HCT116 (cell line): ENCODE data around the gene ARL6IP1.
"Not testable (repeated sequence)": the region's sequence is repeated elsewhere in the genome, so short reads cannot be mapped to it uniquely, and the experiment has no call there.

Experiments used
- CEBPB ChIP-seq: IDR thresholded peaks from 2 replicates; pipeline ENCODE4 v1.6.1; 2012; ENCODE audit warnings: low read depth
- EGR1 ChIP-seq: IDR thresholded peaks from 2 replicates; pipeline ENCODE4 v1.6.1; 2012; ENCODE audit warnings: low read depth
- EZH2 ChIP-seq: fragments of 200-600 bp; sonication (generic); IDR thresholded peaks from 2 replicates; pipeline ENCODE4 v1.6.1; 2017; ENCODE audit warnings: antibody characterized with exemption, mixed run types
- POLR2A ChIP-seq: IDR thresholded peaks from 2 replicates; pipeline ENCODE4 v1.7.0; 2011; ENCODE audit warnings: borderline replicate concordance; ENCODE audit not compliant: insufficient read depth, insufficient read length; ENCODE audit errors: extremely low read depth
- POLR2AphosphoS5 ChIP-seq: IDR thresholded peaks from 2 replicates; pipeline ENCODE4 v1.6.1; 2011; ENCODE audit warnings: mild to moderate bottlenecking, low read depth, low read length, moderate library complexity
- TF ChIP-seq, protein P1 (sequence below), 3 experiments: fragments of 200-600 bp in 1 of 3; sonication (generic) in 1 of 3; IDR thresholded peaks in 2 of 3; conservative IDR thresholded peaks in 1 of 3; 2 replicates each; pipeline ENCODE4 v1.5.1; 2012 to 2017; ENCODE audit warnings: low read depth in 2 of 3, low read length in 2 of 3, antibody characterized with exemption in 1 of 3, borderline replicate concordance in 1 of 3, control low read depth in 1 of 3, mild to moderate bottlenecking in 1 of 3, mixed read lengths in 1 of 3, mixed run types in 1 of 3, moderate library complexity in 1 of 3; ENCODE audit not compliant: insufficient read depth in 1 of 3
- TF ChIP-seq, protein P2 (sequence below): IDR thresholded peaks from 2 replicates; pipeline ENCODE4 v1.6.1; 2012; ENCODE audit warnings: low read depth

DNA sequence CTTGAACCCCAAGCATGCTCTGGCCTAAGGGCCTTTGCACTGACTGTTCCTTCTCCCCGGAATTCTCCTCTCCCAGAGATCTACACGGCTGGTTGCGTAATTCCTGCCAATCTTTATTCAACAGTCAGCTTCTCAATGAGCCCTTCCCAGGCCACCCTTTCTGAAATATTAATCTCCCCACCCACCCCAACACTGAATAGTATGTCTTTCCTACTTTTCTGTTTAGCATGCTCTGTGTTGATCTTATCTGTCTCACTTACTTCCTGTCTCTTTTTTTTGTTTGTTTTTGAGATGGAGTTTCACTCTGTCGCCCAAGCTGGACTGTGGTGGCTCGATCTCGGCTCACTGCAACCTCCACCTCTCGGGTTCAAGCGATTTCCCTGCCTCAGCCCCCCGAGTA lies 44.7 kb downstream of the ARL6IP1 start:
- TF ChIP-seq, protein P1, sequence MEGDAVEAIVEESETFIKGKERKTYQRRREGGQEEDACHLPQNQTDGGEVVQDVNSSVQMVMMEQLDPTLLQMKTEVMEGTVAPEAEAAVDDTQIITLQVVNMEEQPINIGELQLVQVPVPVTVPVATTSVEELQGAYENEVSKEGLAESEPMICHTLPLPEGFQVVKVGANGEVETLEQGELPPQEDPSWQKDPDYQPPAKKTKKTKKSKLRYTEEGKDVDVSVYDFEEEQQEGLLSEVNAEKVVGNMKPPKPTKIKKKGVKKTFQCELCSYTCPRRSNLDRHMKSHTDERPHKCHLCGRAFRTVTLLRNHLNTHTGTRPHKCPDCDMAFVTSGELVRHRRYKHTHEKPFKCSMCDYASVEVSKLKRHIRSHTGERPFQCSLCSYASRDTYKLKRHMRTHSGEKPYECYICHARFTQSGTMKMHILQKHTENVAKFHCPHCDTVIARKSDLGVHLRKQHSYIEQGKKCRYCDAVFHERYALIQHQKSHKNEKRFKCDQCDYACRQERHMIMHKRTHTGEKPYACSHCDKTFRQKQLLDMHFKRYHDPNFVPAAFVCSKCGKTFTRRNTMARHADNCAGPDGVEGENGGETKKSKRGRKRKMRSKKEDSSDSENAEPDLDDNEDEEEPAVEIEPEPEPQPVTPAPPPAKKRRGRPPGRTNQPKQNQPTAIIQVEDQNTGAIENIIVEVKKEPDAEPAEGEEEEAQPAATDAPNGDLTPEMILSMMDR (IDR thresholded peaks at IDR 0.05 in 2 of 3, conservative IDR thresholded peaks at IDR 0.05 in 1 of 3; ENCODE audit: borderline replicate concordance in 1 of 3, insufficient read depth in 1 of 3, low read depth in 2 of 3, low read length in 2 of 3): not testable (repeated sequence)
- TF ChIP-seq EZH2, POLR2A, POLR2AphosphoS5, CEBPB, EGR1: not testable (repeated sequence)
- TF ChIP-seq, protein P2, sequence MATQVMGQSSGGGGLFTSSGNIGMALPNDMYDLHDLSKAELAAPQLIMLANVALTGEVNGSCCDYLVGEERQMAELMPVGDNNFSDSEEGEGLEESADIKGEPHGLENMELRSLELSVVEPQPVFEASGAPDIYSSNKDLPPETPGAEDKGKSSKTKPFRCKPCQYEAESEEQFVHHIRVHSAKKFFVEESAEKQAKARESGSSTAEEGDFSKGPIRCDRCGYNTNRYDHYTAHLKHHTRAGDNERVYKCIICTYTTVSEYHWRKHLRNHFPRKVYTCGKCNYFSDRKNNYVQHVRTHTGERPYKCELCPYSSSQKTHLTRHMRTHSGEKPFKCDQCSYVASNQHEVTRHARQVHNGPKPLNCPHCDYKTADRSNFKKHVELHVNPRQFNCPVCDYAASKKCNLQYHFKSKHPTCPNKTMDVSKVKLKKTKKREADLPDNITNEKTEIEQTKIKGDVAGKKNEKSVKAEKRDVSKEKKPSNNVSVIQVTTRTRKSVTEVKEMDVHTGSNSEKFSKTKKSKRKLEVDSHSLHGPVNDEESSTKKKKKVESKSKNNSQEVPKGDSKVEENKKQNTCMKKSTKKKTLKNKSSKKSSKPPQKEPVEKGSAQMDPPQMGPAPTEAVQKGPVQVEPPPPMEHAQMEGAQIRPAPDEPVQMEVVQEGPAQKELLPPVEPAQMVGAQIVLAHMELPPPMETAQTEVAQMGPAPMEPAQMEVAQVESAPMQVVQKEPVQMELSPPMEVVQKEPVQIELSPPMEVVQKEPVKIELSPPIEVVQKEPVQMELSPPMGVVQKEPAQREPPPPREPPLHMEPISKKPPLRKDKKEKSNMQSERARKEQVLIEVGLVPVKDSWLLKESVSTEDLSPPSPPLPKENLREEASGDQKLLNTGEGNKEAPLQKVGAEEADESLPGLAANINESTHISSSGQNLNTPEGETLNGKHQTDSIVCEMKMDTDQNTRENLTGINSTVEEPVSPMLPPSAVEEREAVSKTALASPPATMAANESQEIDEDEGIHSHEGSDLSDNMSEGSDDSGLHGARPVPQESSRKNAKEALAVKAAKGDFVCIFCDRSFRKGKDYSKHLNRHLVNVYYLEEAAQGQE: not testable (repeated sequence)
